NCI-H2081 treated with DMSO at 0.1 percent for 48 hours (cell line): Measurements from ENCODE around the gene SPTLC3.

Experiments
- DNase-seq: peaks from one replicate; lab custom pipeline; 2025; lab: John Stamatoyannopoulos, UW

Gene SPTLC3

DNA sequence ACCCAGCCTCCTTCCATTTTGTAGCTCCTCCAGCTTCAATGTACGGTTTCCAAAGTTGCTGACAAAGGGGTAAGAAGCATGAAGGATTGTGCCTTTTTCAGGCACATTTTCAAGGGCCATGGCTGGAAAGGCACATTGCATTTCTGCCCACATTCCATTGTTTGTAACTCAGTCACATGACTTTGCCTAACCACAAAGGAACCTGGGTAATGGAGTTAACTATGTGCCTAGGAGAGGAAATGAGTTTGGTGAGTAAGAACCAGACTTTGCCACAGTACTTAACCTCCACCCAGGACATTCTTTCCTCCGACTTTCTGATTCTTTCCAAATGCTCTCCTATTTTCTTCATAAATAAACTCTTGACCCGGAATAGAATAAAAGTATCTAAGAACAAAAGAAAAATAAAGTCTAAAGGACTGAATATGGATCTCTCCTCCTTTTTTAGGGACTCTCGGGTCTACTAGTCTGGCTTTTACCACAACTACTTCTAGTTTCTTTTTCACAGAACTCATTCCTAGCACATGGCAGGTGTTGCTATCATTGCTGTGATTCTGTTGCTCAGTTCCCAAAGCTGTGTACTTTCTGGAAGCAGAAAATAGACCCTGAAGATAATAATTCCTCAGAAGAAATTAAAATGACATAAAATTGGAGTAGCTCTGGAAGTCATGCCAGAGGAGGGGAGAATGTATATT, 130.8 kb downstream of the SPTLC3 start:
- no peak for DNase-seq

DNA sequence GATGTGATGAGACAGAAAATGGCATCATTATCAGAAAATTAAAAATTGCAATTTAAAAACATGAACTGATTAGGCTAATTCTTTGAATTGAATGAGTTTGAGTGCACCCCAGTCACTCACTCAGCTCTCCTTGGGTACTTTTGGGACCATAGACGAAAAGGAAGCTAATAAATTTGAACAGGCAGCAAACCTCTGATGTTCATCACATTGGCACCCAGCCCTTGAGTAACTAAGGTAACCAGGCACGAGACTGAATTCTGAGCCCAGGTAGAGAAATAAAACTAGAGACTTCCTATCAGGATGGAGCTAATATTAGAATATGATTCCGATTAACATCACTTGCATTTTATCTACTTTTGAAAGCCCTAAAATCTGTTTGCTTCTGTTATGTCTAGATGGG, 131.4 kb downstream of the SPTLC3 start:
- no peak for DNase-seq

GRCh38 chr20:13140775-13141174, 132.0 kb downstream of the SPTLC3 start:
- DNase-seq = no peak

GRCh38 chr20:13141546-13141945, 132.8 kb downstream of the SPTLC3 start:
- no peak for DNase-seq

GRCh38 chr20:13142143-13142542, 133.4 kb downstream of the SPTLC3 start:
- DNase-seq = no peak

GRCh38 chr20:13147071-13147963, 138.5 kb downstream of the SPTLC3 start:
- no peak for DNase-seq

DNA sequence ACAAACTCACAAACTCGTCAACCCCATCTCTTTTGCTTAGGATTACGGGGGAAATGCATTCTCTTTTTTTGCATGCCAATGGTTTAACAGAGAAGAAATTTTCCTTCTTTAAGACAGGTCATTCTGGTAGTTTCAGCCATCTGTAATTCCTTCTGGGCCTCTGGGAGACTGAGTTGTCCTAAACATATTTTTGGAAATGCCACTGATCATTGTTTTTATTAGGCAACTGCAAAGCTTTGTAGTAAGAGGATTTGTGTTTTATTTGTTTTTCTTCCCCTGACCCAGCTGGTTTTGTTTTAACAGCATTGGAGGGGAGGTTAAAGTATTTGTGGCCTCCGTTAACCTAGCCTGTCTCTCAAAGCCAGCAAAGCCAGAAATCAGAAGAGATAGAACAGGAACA, 139.2 kb downstream of the SPTLC3 start:
- DNase-seq = no peak

- no peak for DNase-seq
These were observed 139.6 kb downstream of the SPTLC3 start for GRCh38 chr20:13148402-13148801.

GRCh38 chr20:13148961-13149360, 140.2 kb downstream of the SPTLC3 start:
- no peak for DNase-seq

- DNase-seq = no peak
These were observed 140.8 kb downstream of the SPTLC3 start for GRCh38 chr20:13149371-13150105.

- DNase-seq = no peak
These were observed 149.6 kb downstream of the SPTLC3 start for GRCh38 chr20:13158369-13158768.

- DNase-seq = no peak
These were observed 151.1 kb downstream of the SPTLC3 start for GRCh38 chr20:13159889-13160288.

GRCh38 chr20:13165203-13165602, 156.4 kb downstream of the SPTLC3 start:
- no peak for DNase-seq

- DNase-seq = no peak
These were observed 157.2 kb downstream of the SPTLC3 start for GRCh38 chr20:13166011-13166410.

DNA sequence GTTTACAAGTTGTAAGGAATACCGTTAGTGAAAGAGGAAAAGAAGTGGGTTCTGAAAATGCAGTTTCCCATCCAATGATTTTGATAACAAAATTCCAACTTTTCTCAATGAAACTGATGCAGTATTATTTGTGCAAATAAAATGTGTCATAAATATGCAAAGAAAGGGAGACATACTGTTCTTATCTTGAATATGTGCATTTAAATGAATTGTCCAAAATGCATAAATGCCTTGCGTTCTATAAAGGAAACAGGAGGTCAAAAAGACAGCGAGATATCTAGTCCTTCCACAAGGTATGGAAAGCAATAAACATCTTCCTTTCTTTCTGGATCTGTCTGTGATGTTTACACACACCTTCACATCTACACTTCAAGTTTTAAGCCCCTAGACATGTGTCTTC, 157.7 kb downstream of the SPTLC3 start:
- no peak for DNase-seq

- no peak for DNase-seq
These were observed 160.3 kb downstream of the SPTLC3 start for GRCh38 chr20:13169086-13169485.

- DNase-seq = no peak
These were observed 162.0 kb downstream of the SPTLC3 start for GRCh38 chr20:13170771-13171170.

DNA sequence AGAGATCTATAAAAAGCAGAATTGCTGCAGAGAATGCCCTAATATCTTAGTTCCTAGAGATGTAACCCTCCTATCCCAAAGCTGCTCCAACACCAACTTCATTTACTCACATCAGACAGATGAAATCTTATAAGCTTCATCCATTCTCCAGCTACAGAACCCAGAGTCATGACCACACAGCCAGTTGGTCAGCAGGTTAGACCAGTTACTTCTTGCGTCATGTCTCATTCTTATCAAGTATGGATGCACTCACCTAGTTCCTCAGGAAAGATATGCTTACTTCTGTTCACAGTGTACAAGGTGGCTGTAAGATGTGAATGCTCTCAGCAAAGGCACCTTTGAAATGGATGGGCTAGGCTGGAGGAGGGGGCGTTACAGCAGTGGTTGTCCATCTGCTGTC, 164.4 kb downstream of the SPTLC3 start:
- DNase-seq = no peak

DNA sequence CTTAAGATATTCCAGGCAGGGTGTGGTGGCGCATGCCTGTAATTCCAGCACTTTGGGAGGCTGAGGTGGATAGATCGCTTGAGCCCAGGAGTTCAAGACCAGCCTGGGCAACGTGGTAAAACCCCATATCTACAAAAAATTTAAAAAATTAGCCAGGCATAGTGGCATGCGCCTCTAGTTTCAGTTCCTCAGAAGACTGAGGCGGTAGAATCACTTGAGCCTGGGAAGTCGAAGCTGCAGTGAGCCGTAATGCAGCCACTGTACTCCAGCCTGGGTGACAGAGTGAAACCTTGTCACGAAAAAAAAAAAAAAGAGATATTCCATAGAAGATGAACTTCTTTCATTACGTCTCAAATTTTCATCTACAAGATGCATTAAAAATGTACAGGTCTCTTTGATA, 165.6 kb downstream of the SPTLC3 start:
- no peak for DNase-seq

- DNase-seq = no peak
These were observed 172.5 kb downstream of the SPTLC3 start for GRCh38 chr20:13180986-13181889.

GRCh38 chr20:13183005-13183404, 174.2 kb downstream of the SPTLC3 start:
- no peak for DNase-seq
